Uterus (tissue), 4 donors: ENCODE data around the gene NES. TPM values are rescaled to one million over a fixed set of nuclear protein-coding genes. Genes with fewer than 3 reads are reported as not detected.

Experiments
- DNase-seq, 2 donors: peaks; one replicate each; pipeline ENCODE4 v3.0.0-alpha.2; 2019 to 2020
- H3K27ac ChIP-seq, 2 donors: fragments of 200-600 bp; sonication (generic); 1 replicate in 1 of 2; 2 replicates in 1 of 2; pipeline ENCODE4 v1.5.1; 2016 to 2018
- H3K27me3 ChIP-seq, 2 donors: fragments of 200-600 bp; sonication (generic); one replicate each; pipeline ENCODE4 v1.5.1; 2018 to 2019; ENCODE audit warnings: control low read depth in 1 of 2
- H3K36me3 ChIP-seq, 2 donors: fragments of 200-600 bp; sonication (generic); one replicate each; pipeline ENCODE4 v1.5.1; 2019; ENCODE audit warnings: control low read depth in 1 of 2
- H3K4me1 ChIP-seq, 2 donors: fragments of 200-600 bp; sonication (generic); one replicate each; pipeline ENCODE4 v1.5.1; 2018 to 2019; ENCODE audit warnings: control low read depth in 1 of 2
- H3K4me3 ChIP-seq, 2 donors: fragments of 200-600 bp; sonication (generic); 1 replicate in 1 of 2; 2 replicates in 1 of 2; pipeline ENCODE4 v1.5.1; 2018 to 2019; ENCODE audit warnings: mild to moderate bottlenecking in 1 of 2
- H3K9me3 ChIP-seq, 2 donors: fragments of 200-600 bp; sonication (generic); one replicate each; pipeline ENCODE4 v1.5.1; 2019; ENCODE audit warnings: control low read depth in 1 of 2
- POLR2A ChIP-seq, 2 donors: fragments of 450-650 bp; IDR thresholded peaks; one replicate each; pipeline ENCODE4 v1.6.1; 2016; ENCODE audit warnings: antibody characterized with exemption in 2 of 2, mild to moderate bottlenecking in 1 of 2, moderate library complexity in 1 of 2
- intact Hi-C: fragments of 100-400 bp; cut with DNase I; formaldehyde crosslinking; loops from one replicate; pipeline ENCODE4 v1.15.1; 2023; ENCODE audit warnings: low total_unique reads
- total RNA-seq, 4 donors: library from RNA; depleted of rRNA in 3 of 4; stranded (reverse); fragments of >200 nt in 3 of 4; gene quantifications; one replicate each; pipeline versions ENCODE4 v1.1.0 to v1.2.4, GENCODE V29; 2014 to 2023
- TF ChIP-seq, protein P1 (sequence below), 4 experiments: fragments of 200-600 bp in 2 of 4; fragments of 450-650 bp in 2 of 4; sonication (generic) in 2 of 4; IDR thresholded peaks; one replicate each; pipeline ENCODE4 v1.5.1; 2016 to 2019; ENCODE audit warnings: antibody characterized with exemption in 4 of 4, mild to moderate bottlenecking in 2 of 4, moderate library complexity in 1 of 4
- donor health status: DM: yes; HTN: yes; CAD: no.

Gene NES
- total RNA-seq, 4 donors from 2014 or later, result 9.7 to 70.9 (median 34.5) TPM

- Histone ChIP-seq H3K4me3 (no peak overlapping the region), H3K9me3 (no peaks in the 10 kb centered on the region), H3K27me3 (no peaks in the 10 kb centered on the region), H3K36me3 (no peaks in the 10 kb centered on the region), H3K27ac (no peak overlapping the region), H3K4me1 (peaks cover 3 to 5% of the 10 kb centered on the region in 2 donors)
- TF ChIP-seq POLR2A (IDR thresholded peaks at IDR 0.05), result no peak
- TF ChIP-seq, protein P1, sequence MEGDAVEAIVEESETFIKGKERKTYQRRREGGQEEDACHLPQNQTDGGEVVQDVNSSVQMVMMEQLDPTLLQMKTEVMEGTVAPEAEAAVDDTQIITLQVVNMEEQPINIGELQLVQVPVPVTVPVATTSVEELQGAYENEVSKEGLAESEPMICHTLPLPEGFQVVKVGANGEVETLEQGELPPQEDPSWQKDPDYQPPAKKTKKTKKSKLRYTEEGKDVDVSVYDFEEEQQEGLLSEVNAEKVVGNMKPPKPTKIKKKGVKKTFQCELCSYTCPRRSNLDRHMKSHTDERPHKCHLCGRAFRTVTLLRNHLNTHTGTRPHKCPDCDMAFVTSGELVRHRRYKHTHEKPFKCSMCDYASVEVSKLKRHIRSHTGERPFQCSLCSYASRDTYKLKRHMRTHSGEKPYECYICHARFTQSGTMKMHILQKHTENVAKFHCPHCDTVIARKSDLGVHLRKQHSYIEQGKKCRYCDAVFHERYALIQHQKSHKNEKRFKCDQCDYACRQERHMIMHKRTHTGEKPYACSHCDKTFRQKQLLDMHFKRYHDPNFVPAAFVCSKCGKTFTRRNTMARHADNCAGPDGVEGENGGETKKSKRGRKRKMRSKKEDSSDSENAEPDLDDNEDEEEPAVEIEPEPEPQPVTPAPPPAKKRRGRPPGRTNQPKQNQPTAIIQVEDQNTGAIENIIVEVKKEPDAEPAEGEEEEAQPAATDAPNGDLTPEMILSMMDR (IDR thresholded peaks at IDR 0.05), result no peak
- no peak for DNase-seq
- intact Hi-C loops, result loop anchor here (10.0 kb wide), 1 partner anchor 47 kb away; the partner anchor contains the start of gene NES
Measured at GRCh38 chr1:156721535-156721934, 44.3 kb upstream of the NES start.

GRCh38 chr1:156721131-156721530 lies 43.9 kb upstream of the NES start:
- DNase-seq, result no peak
- no peaks in the 10 kb centered on the region for H3K36me3 ChIP-seq
- no peak overlapping the region for H3K4me3 ChIP-seq
- no peaks in the 10 kb centered on the region for H3K9me3 ChIP-seq
- no peaks in the 10 kb centered on the region for H3K27me3 ChIP-seq
- TF ChIP-seq, protein P1 (IDR thresholded peaks at IDR 0.05), result no peak
- no peak for TF ChIP-seq POLR2A (IDR thresholded peaks at IDR 0.05)
- intact Hi-C loops, result loop anchor here (10.0 kb wide), 1 partner anchor 46 kb away; the partner anchor contains the start of gene NES
- peaks cover 1 to 2% of the 10 kb centered on the region in 2 donors for H3K4me1 ChIP-seq
- H3K27ac ChIP-seq, result no peak overlapping the region

- TF ChIP-seq, protein P1 (IDR thresholded peaks at IDR 0.05), result no peak
- no peak for TF ChIP-seq POLR2A (IDR thresholded peaks at IDR 0.05)
- Histone ChIP-seq H3K4me1 (no peaks in the 10 kb centered on the region), H3K27ac (no peak overlapping the region), H3K27me3 (no peaks in the 10 kb centered on the region), H3K9me3 (no peaks in the 10 kb centered on the region), H3K4me3 (no peak overlapping the region), H3K36me3 (no peaks in the 10 kb centered on the region)
- DNase-seq, result no peak
- intact Hi-C loops, result no loop called here
Measured at GRCh38 chr1:156717351-156717750, 40.1 kb upstream of the NES start.

GRCh38 chr1:156714830-156715229 lies 37.6 kb upstream of the NES start:
- Histone ChIP-seq H3K36me3 (no peaks in the 10 kb centered on the region), H3K9me3 (no peaks in the 10 kb centered on the region), H3K27ac (no peak overlapping the region), H3K4me3 (no peak overlapping the region), H3K27me3 (no peaks in the 10 kb centered on the region), H3K4me1 (peaks cover 0 to 15% of the 10 kb centered on the region in 2 donors)
- TF ChIP-seq, protein P1 (IDR thresholded peaks at IDR 0.05), result no peak
- TF ChIP-seq POLR2A (IDR thresholded peaks at IDR 0.05), result no peak
- DNase-seq, result no peak
- intact Hi-C loops, result no loop called here

- intact Hi-C loops, result no loop called here
- no peaks in the 10 kb centered on the region for H3K27me3 ChIP-seq
- peak overlapping the region in 1 of 2 donors; percentile 24 for H3K27ac ChIP-seq
- TF ChIP-seq, protein P1 (IDR thresholded peaks at IDR 0.05), result no peak
- TF ChIP-seq POLR2A (IDR thresholded peaks at IDR 0.05), result no peak
- H3K9me3 ChIP-seq, result no peaks in the 10 kb centered on the region
- H3K4me1 ChIP-seq, result peaks cover 0 to 17% of the 10 kb centered on the region in 2 donors
- H3K4me3 ChIP-seq, result no peak overlapping the region
- no peak for DNase-seq
- H3K36me3 ChIP-seq, result no peaks in the 10 kb centered on the region
Measured at GRCh38 chr1:156712626-156713025, 35.4 kb upstream of the NES start.
